ENCODE data around the gene SGF29. TPM values are rescaled to one million over a fixed set of nuclear protein-coding genes. Genes with fewer than 3 reads are reported as not detected.
"Not testable (repeated sequence)": the region's sequence is repeated elsewhere in the genome, so short reads cannot be mapped to it uniquely, and the experiment has no call there.

Gene SGF29
- total RNA-seq, 4 donors from 2014 or later: 11.0 to 31.3 (median 13.1) TPM

DNA sequence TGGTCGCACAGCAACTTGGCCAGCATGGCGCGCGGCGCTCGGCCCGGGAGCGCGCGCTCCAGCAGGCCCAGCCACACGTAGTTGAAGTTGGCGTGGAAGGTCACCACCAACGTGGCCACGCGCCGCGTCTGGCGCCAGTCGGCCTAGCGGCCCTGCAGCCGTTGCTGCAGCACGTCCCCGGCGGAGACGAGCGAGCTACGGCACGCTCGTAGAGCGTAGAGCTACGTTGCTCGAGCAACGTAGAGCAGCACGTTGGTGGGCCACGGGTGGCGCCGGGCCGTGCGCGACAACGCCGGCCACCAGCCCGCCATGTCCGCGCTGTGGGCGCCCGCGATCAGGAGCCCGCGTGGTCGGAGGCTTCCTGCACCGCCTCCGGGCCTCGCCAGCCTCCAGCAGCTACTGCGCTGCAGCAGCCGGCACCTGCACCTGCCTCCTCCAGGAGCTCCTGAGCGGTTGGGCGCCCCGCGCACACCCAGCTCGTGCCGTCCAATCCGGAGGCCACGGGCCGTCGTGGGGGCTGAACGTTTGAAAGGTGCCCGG, 69.5 kb downstream of the SGF29 start:
- H3K27me3 ChIP-seq: peaks cover 0 to 7% (median 0%) of the 10 kb centered on the region in 4 donors
- no peak for DNase-seq
- WGBS, 2 donors: 0 to 8% methylated on average over 2 to 8 of the region's 68 CpGs
- peaks cover 0 to 4% (median 0%) of the 10 kb centered on the region in 3 donors for H3K36me3 ChIP-seq
- no peaks in the 10 kb centered on the region for H3K9me3 ChIP-seq
- intact Hi-C loops (cut with DNase I): no loop called here
- TF ChIP-seq POLR2A (IDR thresholded peaks at IDR 0.05): peak in 1 of 4 donors; percentile 35
- TF ChIP-seq, protein P1, sequence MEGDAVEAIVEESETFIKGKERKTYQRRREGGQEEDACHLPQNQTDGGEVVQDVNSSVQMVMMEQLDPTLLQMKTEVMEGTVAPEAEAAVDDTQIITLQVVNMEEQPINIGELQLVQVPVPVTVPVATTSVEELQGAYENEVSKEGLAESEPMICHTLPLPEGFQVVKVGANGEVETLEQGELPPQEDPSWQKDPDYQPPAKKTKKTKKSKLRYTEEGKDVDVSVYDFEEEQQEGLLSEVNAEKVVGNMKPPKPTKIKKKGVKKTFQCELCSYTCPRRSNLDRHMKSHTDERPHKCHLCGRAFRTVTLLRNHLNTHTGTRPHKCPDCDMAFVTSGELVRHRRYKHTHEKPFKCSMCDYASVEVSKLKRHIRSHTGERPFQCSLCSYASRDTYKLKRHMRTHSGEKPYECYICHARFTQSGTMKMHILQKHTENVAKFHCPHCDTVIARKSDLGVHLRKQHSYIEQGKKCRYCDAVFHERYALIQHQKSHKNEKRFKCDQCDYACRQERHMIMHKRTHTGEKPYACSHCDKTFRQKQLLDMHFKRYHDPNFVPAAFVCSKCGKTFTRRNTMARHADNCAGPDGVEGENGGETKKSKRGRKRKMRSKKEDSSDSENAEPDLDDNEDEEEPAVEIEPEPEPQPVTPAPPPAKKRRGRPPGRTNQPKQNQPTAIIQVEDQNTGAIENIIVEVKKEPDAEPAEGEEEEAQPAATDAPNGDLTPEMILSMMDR (IDR thresholded peaks at IDR 0.05): peak in 1 of 6 experiments; percentile 19
- H3K27ac ChIP-seq: peak overlapping the region; percentile 3 to 50 (median 40)
- H3K4me1 ChIP-seq: peaks cover 7 to 25% (median 7%) of the 10 kb centered on the region in 3 donors
- peak overlapping the region; percentile 27 to 68 (median 54) for H3K4me3 ChIP-seq

DNA sequence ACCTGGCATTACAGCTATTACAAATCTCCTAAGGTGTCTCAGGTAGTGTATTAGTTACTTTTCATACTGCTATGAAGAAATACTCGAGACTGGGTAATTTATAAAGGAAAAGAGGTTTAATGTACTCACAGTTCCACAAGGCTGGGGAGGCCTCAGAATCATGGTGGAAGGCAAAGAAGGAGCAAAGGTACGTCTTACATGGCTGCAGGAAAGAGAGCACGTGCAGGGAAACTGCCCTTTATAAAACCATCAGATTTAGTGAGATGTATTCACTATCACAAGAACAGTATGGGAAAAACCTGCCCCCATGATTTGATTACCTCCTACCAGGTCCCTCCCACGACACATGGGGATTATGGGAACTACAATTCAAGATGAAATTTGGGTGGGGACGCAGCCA, 77.2 kb downstream of the SGF29 start:
- H3K4me3 ChIP-seq; H3K36me3 ChIP-seq; H3K9me3 ChIP-seq; DNase-seq; H3K4me1 ChIP-seq; H3K27me3 ChIP-seq; intact Hi-C loops (cut with DNase I); H3K27ac ChIP-seq: not testable (repeated sequence)
- WGBS, 2 donors: 74 to 75% methylated on average over 3 to 4 of the region's 5 CpGs

DNA sequence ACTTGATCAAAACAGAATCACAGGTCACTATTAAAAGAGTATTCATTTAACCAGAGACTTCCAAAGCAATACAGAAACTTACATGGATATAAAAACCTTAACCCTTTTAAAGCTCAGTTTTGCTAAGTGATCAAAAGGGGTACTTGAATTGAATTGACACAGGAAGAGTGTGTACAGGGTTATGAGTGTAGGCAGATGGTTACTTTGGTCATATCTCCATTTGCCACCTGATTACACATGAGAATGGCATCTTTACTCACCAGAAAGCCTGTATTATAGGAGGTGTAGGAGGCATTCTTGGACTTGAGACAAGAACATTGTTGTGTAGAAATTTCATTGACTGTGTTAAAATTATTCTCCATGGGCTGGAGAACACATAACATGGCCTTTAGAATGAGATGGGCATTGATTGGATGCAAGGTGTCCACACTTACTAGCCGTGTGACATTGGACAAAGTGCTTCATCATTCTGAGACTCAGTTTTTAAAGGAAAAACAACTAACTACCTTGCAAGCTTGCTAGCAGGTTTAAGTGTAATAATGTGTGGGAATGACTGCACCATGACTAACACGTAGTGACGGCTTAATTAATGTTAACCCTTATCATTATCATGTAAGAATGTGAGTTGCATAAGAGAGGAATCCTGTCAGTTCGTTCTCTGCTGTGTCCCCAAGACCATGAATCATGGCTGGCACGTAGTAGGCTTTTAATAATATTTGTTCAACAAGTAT, 82.5 kb downstream of the SGF29 start:
- H3K4me1 ChIP-seq: peaks cover 0 to 13% (median 0%) of the 10 kb centered on the region in 3 donors
- H3K36me3 ChIP-seq; H3K27me3 ChIP-seq; H3K4me3 ChIP-seq; DNase-seq; intact Hi-C loops (cut with DNase I); H3K9me3 ChIP-seq: not testable (repeated sequence)
- 29 to 43% methylated on average over 3 to 5 of the region's 5 CpGs for WGBS, 2 donors
- peak overlapping the region in 3 of 4 donors; percentile 33 to 59 (median 46) for H3K27ac ChIP-seq

DNA sequence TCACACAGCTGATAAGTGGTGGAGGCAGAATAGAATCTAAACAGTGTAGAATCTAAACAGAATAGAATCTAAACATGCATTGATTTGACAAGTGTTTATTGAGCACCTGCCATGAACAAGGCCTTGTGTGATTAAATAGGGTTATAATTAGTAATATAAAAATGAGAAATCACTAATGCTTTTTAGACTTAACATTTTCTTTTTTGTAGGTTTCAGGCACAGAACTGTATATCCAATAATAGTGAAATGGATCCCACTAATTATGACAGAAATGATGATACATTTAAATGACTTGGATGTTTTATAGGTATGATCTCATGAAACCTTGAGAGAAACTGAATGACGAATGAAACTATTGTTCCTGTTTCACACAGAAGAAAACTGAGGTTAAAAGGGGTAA, 84.0 kb downstream of the SGF29 start, which contains the start of gene NPIPB8:
Gene NPIPB8 (plus strand): TSS at position 301 of the 400 bp plus-strand sequence. CDS start 296 bp downstream, outside the sequence.
- H3K27ac ChIP-seq; H3K36me3 ChIP-seq; H3K9me3 ChIP-seq; H3K27me3 ChIP-seq; DNase-seq; intact Hi-C loops (cut with DNase I); H3K4me3 ChIP-seq: not testable (repeated sequence)
- 13 to 29% methylated on average over 1 of the region's 1 CpG for WGBS, 2 donors
- peaks cover 0 to 13% (median 0%) of the 10 kb centered on the region in 3 donors for H3K4me1 ChIP-seq

DNA sequence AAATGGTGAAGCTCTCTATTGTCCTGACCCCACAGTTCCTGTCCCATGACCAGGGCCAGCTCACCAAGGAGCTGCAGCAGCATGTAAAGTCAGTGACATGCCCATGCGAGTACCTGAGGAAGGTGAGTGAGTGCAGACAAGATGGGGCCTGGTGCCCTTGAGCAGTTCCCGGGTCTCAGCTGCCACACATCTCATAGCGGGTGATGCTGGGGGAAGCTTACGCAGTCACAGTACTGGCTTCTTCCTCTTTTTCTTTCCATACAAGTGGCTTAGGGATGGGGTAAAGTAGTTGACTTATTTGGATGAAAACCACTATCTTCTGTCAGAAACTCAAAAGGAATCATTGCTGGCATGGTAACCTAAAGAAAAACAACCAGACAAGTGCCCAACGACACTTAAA, 84.6 kb downstream of the SGF29 start:
- DNase-seq; H3K4me3 ChIP-seq; H3K27me3 ChIP-seq; H3K36me3 ChIP-seq; H3K9me3 ChIP-seq; intact Hi-C loops (cut with DNase I); H3K27ac ChIP-seq: not testable (repeated sequence)
- WGBS, 2 donors: 0% methylated on average over 2 of the region's 5 CpGs; no CpG with 5 or more reads in 1 of the 2 donors
- H3K4me1 ChIP-seq: peaks cover 0 to 13% (median 0%) of the 10 kb centered on the region in 3 donors

DNA sequence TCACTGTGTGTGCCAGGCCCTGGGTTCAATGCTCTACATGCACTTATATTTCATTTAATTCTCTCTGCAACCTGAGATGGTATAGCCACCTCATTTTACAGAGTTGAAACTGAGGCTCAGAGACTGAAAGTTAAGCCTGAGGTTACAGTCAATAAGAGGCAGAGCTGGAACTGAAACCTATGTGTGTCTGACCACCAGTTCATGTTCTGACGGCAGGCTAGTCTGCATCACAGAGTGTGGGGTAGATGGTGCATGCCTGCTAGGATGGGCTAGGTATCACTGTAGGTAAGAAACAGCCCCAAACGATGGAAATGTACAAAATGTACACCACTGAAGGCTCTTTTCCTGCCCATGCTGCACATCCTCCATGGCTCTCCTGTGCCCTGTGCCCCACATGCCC, 86.2 kb downstream of the SGF29 start:
- H3K4me1 ChIP-seq: peaks cover 0 to 13% (median 0%) of the 10 kb centered on the region in 3 donors
- H3K27ac ChIP-seq; H3K9me3 ChIP-seq; DNase-seq; H3K27me3 ChIP-seq; H3K36me3 ChIP-seq; H3K4me3 ChIP-seq; intact Hi-C loops (cut with DNase I): not testable (repeated sequence)
- 55% methylated on average over 2 of the region's 2 CpGs; no CpG with 5 or more reads in 1 of the 2 donors for WGBS, 2 donors

Other genes starting within 250 kb of the SGF29 start
- 1 to 10 TPM in 3 of 4 donors, under 1 TPM in 1; 0.21 to 3.8 (median 2.1) TPM for gene NPIPB6, start 190.4 kb upstream of the SGF29 start, total RNA-seq
- gene EIF3CL, start 150.1 kb upstream of the SGF29 start, total RNA-seq: 100 to 1,000 TPM; 115 to 271 (median 124) TPM
- not detected for gene NPIPB7, start 81.6 kb upstream of the SGF29 start, total RNA-seq
- gene CLN3, start 61.8 kb upstream of the SGF29 start, total RNA-seq: 10 to 100 TPM; 12.2 to 40.2 (median 19.0) TPM
- gene APOBR, start 59.3 kb upstream of the SGF29 start, total RNA-seq: 1 to 10 TPM in 2 of 4 donors, under 1 TPM in 2; 0.49 to 2.1 (median 0.98) TPM
- not detected for gene IL27, start 47.1 kb upstream of the SGF29 start, total RNA-seq
- 10 to 100 TPM in 3 of 4 donors, 1 to 10 TPM in 1; 5.2 to 21.4 (median 15.0) TPM for gene NUPR1, start 14.9 kb upstream of the SGF29 start, total RNA-seq
- under 1 TPM in 3 of 4 donors, not detected in 1; 0.26 to 0.49 (median 0.38) TPM for gene SULT1A2, start 43.1 kb downstream of the SGF29 start, total RNA-seq
- gene SULT1A1, start 56.1 kb downstream of the SGF29 start, total RNA-seq: 10 to 100 TPM in 2 of 4 donors, 1 to 10 TPM in 2; 4.1 to 17.2 (median 8.3) TPM
- gene NPIPB8, start 84.1 kb downstream of the SGF29 start, total RNA-seq: under 1 TPM in 1 of 4 donors, not detected in 3; 0.22 TPM
- 100 to 1,000 TPM; 187 to 337 (median 204) TPM for gene EIF3C, start 157.5 kb downstream of the SGF29 start, total RNA-seq
- 1 to 10 TPM in 1 of 4 donors, not detected in 3; 5.0 TPM for gene NPIPB9, start 197.9 kb downstream of the SGF29 start, total RNA-seq

Data from esophagus squamous epithelium (tissue), 5 donors.